ENCODE data around the gene CBX5.
"Not testable (repeated sequence)": the region's sequence is repeated elsewhere in the genome, so short reads cannot be mapped to it uniquely, and the experiment has no call there.

The CBX5 gene

GRCh38 chr12:54265364-54265812 lies 14.5 kb downstream of the CBX5 start:
- DNase-seq: no peak

GRCh38 chr12:54262403-54262925 lies 17.5 kb downstream of the CBX5 start:
- DNase-seq: peak; percentile 59

GRCh38 chr12:54261815-54262402 lies 18.0 kb downstream of the CBX5 start:
- DNase-seq: no peak

- DNase-seq: peak; percentile 95
These were observed 20.5 kb downstream of the CBX5 start for GRCh38 chr12:54259194-54260011.

- peak; percentile 55 for DNase-seq
These were observed 21.7 kb downstream of the CBX5 start for GRCh38 chr12:54258201-54258681.

- no peak for DNase-seq
These were observed 22.6 kb downstream of the CBX5 start for GRCh38 chr12:54257332-54257731.

- no peak for DNase-seq
These were observed 26.7 kb downstream of the CBX5 start for GRCh38 chr12:54253240-54253639.

- DNase-seq: peak; percentile 73
These were observed 28.1 kb downstream of the CBX5 start for GRCh38 chr12:54251667-54252284.

- DNase-seq: no peak
These were observed 30.4 kb downstream of the CBX5 start for GRCh38 chr12:54249489-54249888.

- DNase-seq: no peak
These were observed 33.8 kb downstream of the CBX5 start for GRCh38 chr12:54246011-54246641.

- no peak for DNase-seq
These were observed 38.8 kb downstream of the CBX5 start for GRCh38 chr12:54240971-54241588.

- DNase-seq: no peak
These were observed 39.8 kb downstream of the CBX5 start for GRCh38 chr12:54240129-54240528.

GRCh38 chr12:54239620-54240019 lies 40.3 kb downstream of the CBX5 start:
- DNase-seq: peak; percentile 38

- no peak for DNase-seq
These were observed 41.4 kb downstream of the CBX5 start for GRCh38 chr12:54238531-54238930.

GRCh38 chr12:54232790-54233189 lies 47.1 kb downstream of the CBX5 start:
- DNase-seq: no peak

GRCh38 chr12:54231269-54231668 lies 48.7 kb downstream of the CBX5 start:
- DNase-seq: not testable (repeated sequence)

- DNase-seq: no peak
These were observed 49.4 kb downstream of the CBX5 start for GRCh38 chr12:54230555-54230954.

GRCh38 chr12:54229624-54230212 lies 50.2 kb downstream of the CBX5 start:
- DNase-seq: no peak

- DNase-seq: no peak
These were observed 51.5 kb downstream of the CBX5 start for GRCh38 chr12:54228471-54228870.

- DNase-seq: not testable (repeated sequence)
These were observed 52.0 kb downstream of the CBX5 start for GRCh38 chr12:54227927-54228326.

GRCh38 chr12:54227376-54227775 lies 52.5 kb downstream of the CBX5 start:
- no peak for DNase-seq

- no peak for DNase-seq
These were observed 54.3 kb downstream of the CBX5 start for GRCh38 chr12:54225666-54226065.

Data from eye (tissue), 1 donor.